Pancreas (tissue), 10 donors: ENCODE measurements around the gene USP19. TPM values are rescaled to one million over a fixed set of nuclear protein-coding genes. Genes with fewer than 3 reads are reported as not detected.

Experiments
- ATAC-seq, 4 donors: fragments of 200-7000 bp; cut with Tn5 transposase; one replicate each; pipeline versions ENCODE4 v1.8.0 to v1.9.1; 2020; ENCODE audit warnings: mild to moderate bottlenecking in 4 of 4, moderate library complexity in 4 of 4
- DNase-seq, 6 donors: peaks; one replicate each; pipeline ENCODE4 v3.0.0-alpha.2; 2020
- FAIRE-seq: peaks from 2 replicates; lab custom pipeline; 2012; peaks lifted over from hg19 to GRCh38; lab: Jason Lieb, UNC
- H3K27ac ChIP-seq, 4 donors: fragments of 200-600 bp; sonication (generic); 1 replicate in 3 of 4; 2 replicates in 1 of 4; pipeline versions ENCODE4 v1.5.0 to v1.8.0; 2020
- H3K27me3 ChIP-seq, 4 donors: fragments of 200-600 bp; one replicate each; pipeline ENCODE4 v1.8.0; 2021
- H3K36me3 ChIP-seq, 3 donors: fragments of 200-600 bp; sonication (generic) in 1 of 3; one replicate each; pipeline versions ENCODE4 v1.5.0 to v1.8.0; 2020 to 2021
- H3K4me1 ChIP-seq, 3 donors: fragments of 200-600 bp; one replicate each; pipeline ENCODE4 v1.8.0; 2021
- H3K4me3 ChIP-seq, 4 donors: fragments of 200-600 bp; sonication (generic) in 2 of 4; one replicate each; pipeline versions ENCODE4 v1.5.0 to v1.8.0; 2020 to 2021
- H3K9me3 ChIP-seq, 4 donors: fragments of 200-600 bp; one replicate each; pipeline ENCODE4 v1.8.0; 2021
- WGBS, 2 donors: extraction: QIAGEN DNeasy Blood & Tissue Kit; methylation state at CpG; one replicate each; pipeline ENCODE4 v1.1.7; 2013; 5-methylcytosine and 5-hydroxymethylcytosine counted together
- intact Hi-C, 3 donors: fragments of 100-400 bp; cut with DNase I; formaldehyde crosslinking; loops; one replicate each; pipeline versions ENCODE4 v1.11.1 to v1.14.2; 2022
- polyA plus RNA-seq, 2 donors: library from polyadenylated mRNA; stranded (reverse); fragments of 200-250 nt; gene quantifications; one replicate each; pipeline ENCODE4 v1.2.3, GENCODE V29; 2013
- total RNA-seq, 6 donors: library from RNA; stranded (reverse); fragmentation: NEBNext Ultra II Directional in 4 of 6; extraction: Animal tissue kit (Norgen Biotek cat#: 25700) in 4 of 6; gene quantifications; one replicate each; pipeline versions ENCODE4 v1.2.1 to v1.2.4, GENCODE V29; 2021 to 2023
- TF ChIP-seq, protein P1 (sequence below), 4 donors: fragments of 200-600 bp; sonication (generic) in 3 of 4; IDR thresholded peaks; one replicate each; pipeline versions ENCODE4 v1.5.0 to v1.8.0; 2021; ENCODE audit warnings: antibody characterized with exemption in 4 of 4
- donor health status: healthy with polysubstance abuse.
- donor health status: DM: no; HTN: no; CAD: no; lungs with moderate emphysema.
- donor health status: DM: no; HTN: no; CAD: no.
- donor health status: control.
- donor health status: control.
- donor health status: Bipolar disorder and iron deficiency.
- donor health status: DM: yes; HTN: yes; CAD: no.
- donor health status: DM: no; HTN: no; CAD: no.
- donor health status: DM: no; HTN: no; CAD: no.
- donor health status: DM: yes; HTN: yes; CAD: no.

Gene USP19
- total and polyA plus RNA-seq, 8 donors = 20.7 to 44.2 (median 25.8) TPM

DNA sequence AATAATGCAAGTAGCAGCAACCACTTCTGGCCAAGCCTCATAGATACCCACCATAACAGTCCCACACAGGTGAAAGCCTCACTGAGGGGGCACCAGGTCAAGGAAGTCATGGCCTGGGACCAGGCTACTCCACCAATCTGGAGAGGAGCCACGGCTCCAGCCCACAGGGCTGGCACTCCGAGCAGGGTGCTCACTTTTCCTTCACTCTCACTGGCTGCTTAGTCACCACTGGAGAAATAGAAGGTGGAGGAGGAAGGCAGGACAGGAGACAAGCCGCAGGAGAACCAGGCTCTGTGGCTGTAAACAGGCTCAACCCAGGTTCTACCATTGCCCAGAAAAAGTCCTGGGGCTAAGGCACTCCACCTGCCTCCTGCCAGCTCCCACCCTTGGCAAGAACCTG is 1.2 kb downstream of the USP19 start:
- no peaks in the 10 kb centered on the region for H3K27me3 ChIP-seq
- peak overlapping the region in 1 of 4 donors; percentile 91 for H3K27ac ChIP-seq
- ATAC-seq = no peak
- no peak for DNase-seq
- no peaks in the 10 kb centered on the region for H3K9me3 ChIP-seq
- peaks cover 16 to 61% (median 36%) of the 10 kb centered on the region in 3 donors for H3K36me3 ChIP-seq
- peaks cover 6 to 8% (median 8%) of the 10 kb centered on the region in 3 donors for H3K4me1 ChIP-seq
- peak overlapping the region in 2 of 4 donors; percentile 62 to 99 for H3K4me3 ChIP-seq
- TF ChIP-seq, protein P1, sequence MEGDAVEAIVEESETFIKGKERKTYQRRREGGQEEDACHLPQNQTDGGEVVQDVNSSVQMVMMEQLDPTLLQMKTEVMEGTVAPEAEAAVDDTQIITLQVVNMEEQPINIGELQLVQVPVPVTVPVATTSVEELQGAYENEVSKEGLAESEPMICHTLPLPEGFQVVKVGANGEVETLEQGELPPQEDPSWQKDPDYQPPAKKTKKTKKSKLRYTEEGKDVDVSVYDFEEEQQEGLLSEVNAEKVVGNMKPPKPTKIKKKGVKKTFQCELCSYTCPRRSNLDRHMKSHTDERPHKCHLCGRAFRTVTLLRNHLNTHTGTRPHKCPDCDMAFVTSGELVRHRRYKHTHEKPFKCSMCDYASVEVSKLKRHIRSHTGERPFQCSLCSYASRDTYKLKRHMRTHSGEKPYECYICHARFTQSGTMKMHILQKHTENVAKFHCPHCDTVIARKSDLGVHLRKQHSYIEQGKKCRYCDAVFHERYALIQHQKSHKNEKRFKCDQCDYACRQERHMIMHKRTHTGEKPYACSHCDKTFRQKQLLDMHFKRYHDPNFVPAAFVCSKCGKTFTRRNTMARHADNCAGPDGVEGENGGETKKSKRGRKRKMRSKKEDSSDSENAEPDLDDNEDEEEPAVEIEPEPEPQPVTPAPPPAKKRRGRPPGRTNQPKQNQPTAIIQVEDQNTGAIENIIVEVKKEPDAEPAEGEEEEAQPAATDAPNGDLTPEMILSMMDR (IDR thresholded peaks at IDR 0.05) = no peak
- intact Hi-C loops = no loop called here
- 41 to 50% methylated on average over 3 of the region's 3 CpGs for WGBS, 2 donors
- no peak for FAIRE-seq

DNA sequence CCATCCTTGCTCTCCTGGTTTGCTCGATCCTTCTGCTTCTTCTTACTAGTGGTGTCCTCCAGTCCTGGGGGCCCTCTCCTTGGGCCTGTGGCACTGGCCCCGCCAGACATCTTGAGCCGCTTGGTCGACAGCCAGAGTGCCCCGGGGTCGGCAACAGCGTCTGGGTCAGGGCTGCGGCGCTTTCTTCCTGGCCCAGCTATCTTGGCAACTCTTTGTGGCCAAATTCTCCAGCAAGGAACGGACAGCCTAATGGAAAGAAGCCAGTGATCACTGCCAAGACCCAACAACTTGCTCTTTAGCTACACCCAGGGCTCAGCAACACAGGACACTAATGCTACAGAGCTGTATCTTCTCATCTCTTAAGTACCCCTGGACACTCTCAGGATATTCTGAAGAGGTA is 1.6 kb downstream of the USP19 start:
- peaks cover 6 to 8% (median 8%) of the 10 kb centered on the region in 3 donors for H3K4me1 ChIP-seq
- no peak for FAIRE-seq
- 56 to 68% methylated on average over 10 of the region's 10 CpGs for whole genome bisulfite sequencing, 2 donors
- DNase-seq = no peak
- TF ChIP-seq, protein P1 (IDR thresholded peaks at IDR 0.05) = no peak
- intact Hi-C loops = no loop called here
- peaks cover 19 to 61% (median 38%) of the 10 kb centered on the region in 3 donors for H3K36me3 ChIP-seq
- H3K4me3 ChIP-seq = no peak overlapping the region
- H3K27me3 ChIP-seq = no peaks in the 10 kb centered on the region
- H3K27ac ChIP-seq = no peak overlapping the region
- no peak for ATAC-seq
- no peaks in the 10 kb centered on the region for H3K9me3 ChIP-seq

GRCh38 chr3:49112262-49112661 is 8.4 kb downstream of the USP19 start:
- H3K36me3 ChIP-seq = peaks cover 31 to 84% (median 72%) of the 10 kb centered on the region in 3 donors
- FAIRE-seq (no peak), DNase-seq (no peak), ATAC-seq (no peak)
- WGBS, 2 donors = 85 to 88% methylated on average over 9 to 14 of the region's 14 CpGs
- intact Hi-C loops = no loop called here
- H3K4me1 ChIP-seq = no peaks in the 10 kb centered on the region
- H3K27me3 ChIP-seq = no peaks in the 10 kb centered on the region
- no peak overlapping the region for H3K27ac ChIP-seq
- no peaks in the 10 kb centered on the region for H3K9me3 ChIP-seq
- H3K4me3 ChIP-seq = no peak overlapping the region
- TF ChIP-seq, protein P1 (IDR thresholded peaks at IDR 0.05) = no peak

DNA sequence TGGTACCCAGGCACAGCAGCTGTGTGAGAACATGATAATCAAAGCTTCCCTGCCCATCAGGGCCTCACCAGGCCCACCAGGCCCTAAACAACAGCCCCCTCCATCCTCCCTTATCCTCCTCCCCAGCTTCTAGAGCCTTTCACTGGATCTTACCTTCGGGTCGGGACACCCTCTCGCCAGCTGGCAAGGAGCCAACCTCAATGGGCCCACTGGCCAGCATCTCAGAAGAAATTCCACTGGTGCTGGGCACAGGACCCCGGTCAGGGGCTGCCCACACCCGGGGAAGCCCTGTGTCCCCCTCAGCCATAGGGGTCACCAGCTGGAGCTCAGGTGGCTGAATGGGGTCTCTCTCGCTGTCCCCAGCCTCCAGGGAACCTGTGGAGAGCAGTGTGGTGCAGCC is 9.3 kb downstream of the USP19 start:
- Histone ChIP-seq H3K27ac (no peak overlapping the region), H3K36me3 (peaks cover 22 to 75% (median 66%) of the 10 kb centered on the region in 3 donors), H3K9me3 (no peaks in the 10 kb centered on the region), H3K27me3 (no peaks in the 10 kb centered on the region), H3K4me3 (no peak overlapping the region), H3K4me1 (no peaks in the 10 kb centered on the region)
- DNase-seq (no peak), FAIRE-seq (no peak), ATAC-seq (no peak)
- intact Hi-C loops = no loop called here
- TF ChIP-seq, protein P1 (IDR thresholded peaks at IDR 0.05) = no peak
- 66 to 71% methylated on average over 6 of the region's 6 CpGs for whole genome bisulfite sequencing, 2 donors

- no peaks in the 10 kb centered on the region for H3K4me1 ChIP-seq
- ATAC-seq = no peak
- intact Hi-C loops = no loop called here
- H3K36me3 ChIP-seq = peaks cover 17 to 69% (median 60%) of the 10 kb centered on the region in 3 donors
- TF ChIP-seq, protein P1 (IDR thresholded peaks at IDR 0.05) = no peak
- DNase-seq = no peak
- no peaks in the 10 kb centered on the region for H3K27me3 ChIP-seq
- H3K9me3 ChIP-seq = no peaks in the 10 kb centered on the region
- FAIRE-seq = no peak
- H3K27ac ChIP-seq = no peak overlapping the region
- 80 to 83% methylated on average over 13 of the region's 13 CpGs for WGBS, 2 donors
- H3K4me3 ChIP-seq = no peak overlapping the region
These were observed 9.8 kb downstream of the USP19 start for GRCh38 chr3:49110780-49111179.
